HG03571 (cell line): ENCODE results near the gene MARVELD2.
"Not testable (repeated sequence)": the region's sequence is repeated elsewhere in the genome, so short reads cannot be mapped to it uniquely, and the experiment has no call there.

ENCODE experiments used
- ATAC-seq: cut with Tn5 transposase; IDR thresholded peaks from one replicate; pipeline ENCODE4 v1.9.1; 2021; ENCODE audit not compliant: unreplicated experiment

Gene MARVELD2

GRCh38 chr5:69449511-69449910, 34.6 kb downstream of the MARVELD2 start:
- ATAC-seq, result no peak

GRCh38 chr5:69450116-69450515, 35.2 kb downstream of the MARVELD2 start:
- no peak for ATAC-seq

- ATAC-seq, result not testable (repeated sequence)
These were observed 35.6 kb downstream of the MARVELD2 start for GRCh38 chr5:69450527-69450926.

GRCh38 chr5:69451941-69452647, 37.2 kb downstream of the MARVELD2 start:
- ATAC-seq, result no peak

- not testable (repeated sequence) for ATAC-seq
These were observed 38.6 kb downstream of the MARVELD2 start for GRCh38 chr5:69453487-69453886.

GRCh38 chr5:69454460-69455249, 39.7 kb downstream of the MARVELD2 start:
- no peak for ATAC-seq

- not testable (repeated sequence) for ATAC-seq
These were observed 40.6 kb downstream of the MARVELD2 start for GRCh38 chr5:69455428-69455988.

- no peak for ATAC-seq
These were observed 47.3 kb downstream of the MARVELD2 start for GRCh38 chr5:69462170-69462569.

- not testable (repeated sequence) for ATAC-seq
These were observed 51.5 kb downstream of the MARVELD2 start for GRCh38 chr5:69466375-69466774.

- peak; percentile 93 for ATAC-seq
These were observed 52.7 kb downstream of the MARVELD2 start for GRCh38 chr5:69467442-69468225.

- no peak for ATAC-seq
These were observed 53.7 kb downstream of the MARVELD2 start for GRCh38 chr5:69468631-69469030.

- ATAC-seq, result not testable (repeated sequence)
These were observed 56.6 kb downstream of the MARVELD2 start for GRCh38 chr5:69471516-69471915.

GRCh38 chr5:69472535-69473143, 57.7 kb downstream of the MARVELD2 start:
- ATAC-seq, result not testable (repeated sequence)

- no peak for ATAC-seq
These were observed 62.3 kb downstream of the MARVELD2 start for GRCh38 chr5:69477170-69477569.

- not testable (repeated sequence) for ATAC-seq
These were observed 63.4 kb downstream of the MARVELD2 start for GRCh38 chr5:69478296-69478695.

GRCh38 chr5:69484891-69485290, 70.0 kb downstream of the MARVELD2 start:
- ATAC-seq, result no peak

- no peak for ATAC-seq
These were observed 70.6 kb downstream of the MARVELD2 start for GRCh38 chr5:69485471-69485870.

- ATAC-seq, result no peak
These were observed 74.3 kb downstream of the MARVELD2 start for GRCh38 chr5:69489246-69489645.

- no peak for ATAC-seq
These were observed 76.1 kb downstream of the MARVELD2 start for GRCh38 chr5:69491027-69491426.

GRCh38 chr5:69491838-69492390, 77.0 kb downstream of the MARVELD2 start:
- no peak for ATAC-seq
